H1 (cell line): Measurements from ENCODE around the gene EEIG1. TPM values are rescaled to one million over a fixed set of nuclear protein-coding genes. Genes with fewer than 3 reads are reported as not detected.

Experiments
- ATF2 ChIP-seq: IDR thresholded peaks from 2 replicates; pipeline ENCODE4 v1.6.1; 2012; ENCODE audit warnings: low read length, inconsistent platforms
- CBX5 ChIP-seq: fragments of 300-800, 300-1000 bp; sonication (generic); IDR thresholded peaks from 2 replicates; pipeline ENCODE4 v1.7.1; 2016; ENCODE audit warnings: antibody characterized with exemption, low read length, low read depth
- CBX8 ChIP-seq: fragments of 300-800, 300-1000 bp; sonication (generic); IDR thresholded peaks from 2 replicates; pipeline ENCODE4 v1.7.1; 2016; ENCODE audit warnings: low read depth, low read length, borderline replicate concordance
- CHD1 ChIP-seq: IDR thresholded peaks from 2 replicates; pipeline ENCODE4 v1.6.1; 2012; ENCODE audit warnings: low read depth, low read length, improper control_type of control experiment
- E2F6 ChIP-seq: IDR thresholded peaks from 2 replicates; pipeline ENCODE4 v1.6.1; 2012; ENCODE audit warnings: inconsistent platforms
- EP300 ChIP-seq, 2 experiments: IDR thresholded peaks; 1 replicate in 1 of 2; 2 replicates in 1 of 2; pipeline ENCODE4 v1.6.1; 2011 to 2012; ENCODE audit warnings: low read depth in 2 of 2, low read length in 2 of 2, mild to moderate bottlenecking in 2 of 2, borderline replicate concordance in 1 of 2, inconsistent platforms in 1 of 2, moderate library complexity in 1 of 2
- EZH2 ChIP-seq: fragments of 200-600 bp; sonication (generic); IDR thresholded peaks from 2 replicates; pipeline ENCODE4 v1.7.1; 2012; ENCODE audit warnings: low read depth, mild to moderate bottlenecking, moderate library complexity, low read length, inconsistent platforms; ENCODE audit not compliant: severe bottlenecking
- JUND ChIP-seq: IDR thresholded peaks from 2 replicates; pipeline ENCODE4 v1.6.1; 2011; ENCODE audit warnings: mild to moderate bottlenecking, improper control_type of control experiment, low read length
- MAFK ChIP-seq: IDR thresholded peaks from 2 replicates; pipeline ENCODE4 v1.6.1; 2012; ENCODE audit warnings: low read depth, mild to moderate bottlenecking, improper control_type of control experiment, low read length
- MAX ChIP-seq: IDR thresholded peaks from 2 replicates; pipeline ENCODE4 v1.6.1; 2012; ENCODE audit warnings: inconsistent platforms
- PHF8 ChIP-seq: fragments of 200-600 bp; sonication (generic); conservative IDR thresholded peaks from 2 replicates; pipeline ENCODE4 v1.7.1; 2012; ENCODE audit warnings: low read depth, mild to moderate bottlenecking, inconsistent platforms, low read length, moderate library complexity
- POLR2A ChIP-seq, 2 experiments: IDR thresholded peaks; 1 replicate in 1 of 2; 2 replicates in 1 of 2; pipeline ENCODE4 v1.6.1; 2011; ENCODE audit warnings: low read depth in 2 of 2, low read length in 2 of 2, mild to moderate bottlenecking in 2 of 2; ENCODE audit errors: control extremely low read depth in 1 of 2
- RAD21 ChIP-seq, 2 experiments: IDR thresholded peaks in 1 of 2; conservative IDR thresholded peaks in 1 of 2; 2 replicates each; pipeline ENCODE4 v1.6.1; 2011; ENCODE audit warnings: low read depth in 2 of 2, low read length in 2 of 2, improper control_type of control experiment in 1 of 2, inconsistent platforms in 1 of 2, mild to moderate bottlenecking in 1 of 2, moderate library complexity in 1 of 2
- RFX5 ChIP-seq: IDR thresholded peaks from 2 replicates; pipeline ENCODE4 v1.6.1; 2011; ENCODE audit warnings: low read depth, low read length, improper control_type of control experiment, borderline replicate concordance
- SIX5 ChIP-seq: IDR thresholded peaks from 2 replicates; pipeline ENCODE4 v1.6.1; 2011; ENCODE audit warnings: mild to moderate bottlenecking, low read depth, low read length
- SP1 ChIP-seq: IDR thresholded peaks from 2 replicates; pipeline ENCODE4 v1.6.1; 2011; ENCODE audit warnings: low read depth, low read length
- SP2 ChIP-seq: IDR thresholded peaks from 2 replicates; pipeline ENCODE4 v1.6.1; 2012; ENCODE audit warnings: mild to moderate bottlenecking, low read length, inconsistent platforms
- SRF ChIP-seq: IDR thresholded peaks from 2 replicates; pipeline ENCODE4 v1.6.1; 2011; ENCODE audit warnings: mild to moderate bottlenecking, low read depth, low read length, moderate library complexity
- TAF1 ChIP-seq: IDR thresholded peaks from 2 replicates; pipeline ENCODE4 v1.6.1; 2011; ENCODE audit warnings: mild to moderate bottlenecking, low read depth, low read length
- TAF7 ChIP-seq: optimal IDR thresholded peaks from 2 replicates; pipeline ENCODE3; 2011; ENCODE audit warnings: low read depth, mild to moderate bottlenecking, inconsistent platforms, low read length, moderate library complexity, borderline replicate concordance
- TCF12 ChIP-seq: IDR thresholded peaks from 2 replicates; pipeline ENCODE4 v1.6.1; 2011; ENCODE audit warnings: low read depth, mild to moderate bottlenecking, low read length
- polyA plus RNA-seq, 7 experiments: library from polyadenylated mRNA; depleted of rRNA in 3 of 7; stranded (reverse) in 5 of 7; unstranded in 2 of 7; fragments of >200 nt in 5 of 7; fragments of 200-250 nt in 2 of 7; gene quantifications; 1 replicate in 5 of 7; 2 replicates in 1 of 7; 4 replicates in 1 of 7; pipeline versions ENCODE4 v1.2.1 to v1.2.3, GENCODE V29; 2011 to 2013; ENCODE audit warnings: missing spikeins in 2 of 7, mixed read lengths in 2 of 7
- total RNA-seq: library from RNA; stranded (reverse); fragmentation: NEBNext Ultra II Directional; extraction: Animal tissue kit (Norgen Biotek cat#: 25700); gene quantifications from 2 replicates; pipeline ENCODE4 v1.2.1, GENCODE V29; 2021

Gene EEIG1
- total and polyA plus RNA-seq, 2 of the 8 experiments (the other 6 are each of a cell fraction or from before 2014, with no cell fraction given) = 29.8 to 50.8 TPM

GRCh38 chr9:127937388-127938297 is 43.1 kb downstream of the EEIG1 start, which contains the start of gene DPM2 (continued):
- TF ChIP-seq POLR2A (IDR thresholded peaks at IDR 0.05; ENCODE audit: control extremely low read depth in 1 of 2, low read depth in 2 of 2, low read length in 2 of 2) = peak in 1 of 2 experiments; percentile 84; a peak in 2 of 3 replicates
- TF ChIP-seq JUND = no peak
- TF ChIP-seq SP1 = no peak
- no peak for TF ChIP-seq TCF12
- TF ChIP-seq ATF2 = peak; percentile 45; the same call in 1 of the 2 replicates
- no peak for TF ChIP-seq MAFK
- TF ChIP-seq CHD1 = no peak
- TF ChIP-seq EZH2 = no peak
- peak; percentile 22; the same call in 1 of the 2 replicates for TF ChIP-seq MAX
- TF ChIP-seq SRF = no peak
- TF ChIP-seq CBX5 = no peak
- no peak for TF ChIP-seq EP300 (IDR thresholded peaks at IDR 0.05; ENCODE audit: borderline replicate concordance in 1 of 2, low read depth in 2 of 2, low read length in 2 of 2)
- no peak for TF ChIP-seq SP2
- TF ChIP-seq SIX5 = peak; percentile 69
- TF ChIP-seq PHF8 = peak; percentile 82
- TF ChIP-seq RFX5 = no peak
- TF ChIP-seq CBX8 = no peak
- no peak for TF ChIP-seq RAD21 (IDR thresholded peaks at IDR 0.05 in 1 of 2, conservative IDR thresholded peaks at IDR 0.05 in 1 of 2; ENCODE audit: low read depth in 2 of 2, low read length in 2 of 2)
- TF ChIP-seq TAF7 = peak; percentile 57
- TF ChIP-seq TAF1 = peak; percentile 68; the same call in 1 of the 2 replicates
- 0 out of 2 replicates have a peak, but pooled peaks have one; percentile 47 for TF ChIP-seq E2F6
